Measurements from ENCODE around the gene HCK. TPM values are rescaled to one million over a fixed set of nuclear protein-coding genes. Genes with fewer than 3 reads are reported as not detected.

Gene HCK
- total RNA-seq, 1 donor from 2014 or later: not detected

- no peak for DNase-seq (ENCODE audit: low read depth in 2 of 2)
These were observed 75.3 kb downstream of the HCK start for GRCh38 chr20:32127347-32127746.

- no peak for DNase-seq (ENCODE audit: low read depth in 2 of 2)
These were observed 76.1 kb downstream of the HCK start for GRCh38 chr20:32128167-32128566.

GRCh38 chr20:32129863-32130262 lies 77.8 kb downstream of the HCK start:
- no peak for DNase-seq (ENCODE audit: low read depth in 2 of 2)

- DNase-seq (ENCODE audit: low read depth in 2 of 2): no peak
These were observed 78.3 kb downstream of the HCK start for GRCh38 chr20:32130352-32130751.

GRCh38 chr20:32130965-32131364 lies 78.9 kb downstream of the HCK start:
- no peak for DNase-seq (ENCODE audit: low read depth in 2 of 2)

GRCh38 chr20:32132911-32133549 lies 81.0 kb downstream of the HCK start:
- no peak for DNase-seq (ENCODE audit: low read depth in 2 of 2)

- no peak for DNase-seq (ENCODE audit: low read depth in 2 of 2)
These were observed 82.0 kb downstream of the HCK start for GRCh38 chr20:32134026-32134425.

- no peak for DNase-seq (ENCODE audit: low read depth in 2 of 2)
These were observed 84.0 kb downstream of the HCK start for GRCh38 chr20:32135983-32136515.

- DNase-seq (ENCODE audit: low read depth in 2 of 2): no peak
These were observed 86.9 kb downstream of the HCK start for GRCh38 chr20:32138921-32139320.

GRCh38 chr20:32139947-32140346 lies 87.9 kb downstream of the HCK start:
- no peak for DNase-seq (ENCODE audit: low read depth in 2 of 2)

- DNase-seq (ENCODE audit: low read depth in 2 of 2): no peak
These were observed 88.6 kb downstream of the HCK start for GRCh38 chr20:32140603-32141002.

GRCh38 chr20:32141465-32141980 lies 89.5 kb downstream of the HCK start:
- DNase-seq (ENCODE audit: low read depth in 2 of 2): no peak

GRCh38 chr20:32142088-32142487 lies 90.0 kb downstream of the HCK start:
- no peak for DNase-seq (ENCODE audit: low read depth in 2 of 2)

- no peak for DNase-seq (ENCODE audit: low read depth in 2 of 2)
These were observed 90.9 kb downstream of the HCK start for GRCh38 chr20:32142991-32143390.

- DNase-seq (ENCODE audit: low read depth in 2 of 2): no peak
These were observed 93.0 kb downstream of the HCK start for GRCh38 chr20:32144898-32145662.

- no peak for DNase-seq (ENCODE audit: low read depth in 2 of 2)
These were observed 97.6 kb downstream of the HCK start for GRCh38 chr20:32149566-32150170.

GRCh38 chr20:32150291-32150848 lies 98.3 kb downstream of the HCK start:
- DNase-seq (ENCODE audit: low read depth in 2 of 2): no peak

Other genes starting within 250 kb of the HCK start
- gene MYLK2, start 232.9 kb upstream of the HCK start, total RNA-seq: 17.3 and 18.5 TPM in 2 replicates
- gene FOXS1, start 206.6 kb upstream of the HCK start, total RNA-seq: 0.20 and 0.22 TPM in 2 replicates
- gene DUSP15, start 181.7 kb upstream of the HCK start, total RNA-seq: 0.65 and 0.79 TPM in 2 replicates
- gene TTLL9, start 181.6 kb upstream of the HCK start, total RNA-seq: under 0.01 and 0.22 TPM in 2 replicates
- 4.6 TPM in 2 replicates for gene PDRG1, start 100.2 kb upstream of the HCK start, total RNA-seq
- gene XKR7, start 84.1 kb upstream of the HCK start, total RNA-seq: under 0.01 TPM in 1 of 2 replicates, not detected in the other
- 16.3 and 24.2 TPM in 2 replicates for gene CCM2L, start 41.8 kb upstream of the HCK start, total RNA-seq
- 16.3 and 25.2 TPM in 2 replicates for gene TM9SF4, start 57.5 kb downstream of the HCK start, total RNA-seq
- gene PLAGL2, start 155.5 kb downstream of the HCK start, total RNA-seq: 2.2 and 2.8 TPM in 2 replicates
- gene POFUT1, start 155.6 kb downstream of the HCK start, total RNA-seq: 24.6 and 31.2 TPM in 2 replicates
- 20.7 and 22.6 TPM in 2 replicates for gene KIF3B, start 225.4 kb downstream of the HCK start, total RNA-seq

All from lung microvascular endothelial cell (primary cell).